Measurements from ENCODE around the gene GSDME.

The GSDME gene

DNA sequence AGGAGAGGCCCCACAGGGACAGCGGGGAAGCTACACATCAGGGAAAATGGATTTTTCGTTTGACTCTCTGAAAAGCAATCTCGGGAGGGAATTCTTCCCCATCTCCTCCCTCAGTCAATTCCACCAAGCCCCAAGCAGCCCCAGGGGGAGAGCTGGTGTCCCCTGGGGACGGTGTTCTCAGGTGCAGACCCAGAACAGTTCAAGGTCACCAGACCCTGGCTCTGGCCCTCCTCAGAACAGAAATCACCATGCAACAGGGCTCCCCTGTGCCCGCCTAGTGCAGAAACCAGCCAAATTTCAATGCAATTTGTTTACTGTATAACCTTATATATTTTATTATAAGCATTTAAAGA lies 34.1 kb downstream of the GSDME start:
- DNase-seq (ENCODE audit: low read depth in 2 of 2), result no peak

DNA sequence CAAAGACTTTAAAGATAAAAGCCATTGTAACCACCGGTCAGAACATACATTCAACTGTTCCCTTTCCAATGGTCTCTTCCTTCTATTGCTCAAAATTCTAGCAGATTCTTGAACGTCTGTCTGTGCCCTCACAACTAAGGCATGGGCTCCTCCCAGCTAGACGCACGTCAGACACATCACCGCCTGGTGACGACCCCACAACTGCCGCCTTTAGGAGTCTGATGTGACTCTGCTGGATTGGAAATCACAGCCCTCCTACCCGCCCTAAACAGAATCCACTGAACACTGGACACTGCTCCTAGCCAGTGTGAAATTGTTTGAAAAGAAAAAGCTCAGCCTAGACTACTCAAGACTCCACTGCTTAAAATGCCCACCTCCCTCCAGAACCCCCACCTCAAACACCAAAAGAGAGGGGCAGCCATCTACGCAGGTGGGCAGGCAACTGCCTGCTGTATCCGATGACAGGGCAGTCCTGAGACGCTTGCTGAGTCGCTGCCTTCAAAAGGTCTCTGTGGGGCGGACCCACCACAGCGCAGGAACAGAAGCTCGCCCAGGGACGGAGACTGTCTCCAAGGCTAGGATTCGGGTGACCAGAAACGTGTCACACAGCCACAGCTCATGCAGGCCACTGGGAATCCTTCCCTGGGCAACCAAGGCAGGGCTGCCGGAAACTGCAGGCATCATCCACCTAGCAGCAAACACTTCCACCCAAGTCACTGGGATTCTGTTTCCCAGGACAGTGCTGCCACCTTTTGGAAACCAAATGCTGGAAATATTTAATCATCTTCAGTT lies 34.7 kb downstream of the GSDME start:
- peak in 1 of 2 experiments; percentile 39 for DNase-seq (ENCODE audit: low read depth in 2 of 2)

DNA sequence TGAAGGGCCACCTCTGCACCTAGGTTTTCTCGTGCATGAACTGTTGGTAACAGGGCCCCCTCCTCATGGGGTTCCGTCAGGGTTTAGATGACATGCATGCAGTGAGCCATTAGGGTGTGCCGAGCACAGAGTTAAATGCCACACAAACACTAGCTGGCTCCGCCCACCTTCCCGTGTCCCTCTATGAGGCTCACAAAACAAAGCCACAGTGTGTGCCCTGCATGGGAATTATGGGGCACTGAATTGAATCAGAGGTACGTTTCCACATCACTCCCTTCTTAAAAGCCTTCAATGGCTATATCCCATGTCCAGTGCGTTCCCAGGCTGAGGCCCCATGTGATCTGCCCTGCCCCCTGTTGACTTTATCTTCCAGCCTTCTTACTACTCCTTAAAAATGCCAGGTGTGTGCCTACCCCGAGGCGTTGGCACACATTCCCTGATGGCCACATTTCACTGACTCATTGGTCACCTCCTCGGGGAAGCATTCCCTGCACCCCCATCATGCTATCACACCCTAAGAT lies 35.7 kb downstream of the GSDME start:
- DNase-seq (ENCODE audit: low read depth in 2 of 2), result no peak

DNA sequence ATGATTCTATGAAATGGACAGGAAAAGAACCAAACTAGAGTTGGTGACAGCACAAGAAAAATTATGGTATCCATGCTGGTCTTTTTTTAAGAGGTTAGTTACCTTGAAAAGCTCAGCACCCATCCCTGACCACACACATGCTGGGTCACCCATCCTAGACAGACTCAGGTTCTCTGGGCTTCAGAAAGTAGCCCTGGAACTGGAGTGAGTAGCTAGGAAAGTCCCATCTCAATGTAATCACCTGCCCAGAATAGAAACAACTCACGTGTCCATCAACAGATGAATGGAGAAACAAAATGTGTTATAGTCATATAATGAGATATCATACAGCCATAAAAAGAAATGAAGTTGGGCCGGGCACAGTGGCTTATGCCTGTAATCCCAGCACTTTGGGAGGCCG lies 37.0 kb downstream of the GSDME start:
- no peak for DNase-seq (ENCODE audit: low read depth in 2 of 2)

DNA sequence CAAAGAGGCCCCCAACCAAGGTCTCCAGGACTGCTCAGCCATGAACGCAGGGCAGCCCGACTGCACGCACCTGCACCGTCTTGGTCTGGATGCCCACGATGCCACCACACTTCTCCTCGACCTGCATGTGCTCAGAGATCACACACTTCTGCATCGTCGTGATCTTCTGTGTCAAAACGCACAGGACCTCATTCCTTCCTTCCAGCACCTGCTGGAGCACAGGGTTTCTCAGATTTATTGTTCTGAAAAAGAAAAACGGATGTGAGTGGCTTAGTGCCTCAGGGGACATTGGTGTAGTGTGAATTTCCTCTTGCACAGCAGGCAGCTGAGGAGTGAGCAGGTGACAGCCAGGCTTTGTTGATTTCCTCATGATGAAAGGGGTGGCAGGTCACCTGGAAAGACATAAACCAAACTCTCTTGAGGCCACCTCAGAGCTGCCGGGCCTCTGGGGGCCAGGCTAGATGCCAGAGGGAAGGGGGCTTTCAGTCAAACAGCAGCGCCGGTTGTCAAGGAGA lies 38.2 kb downstream of the GSDME start:
- no peak for DNase-seq (ENCODE audit: low read depth in 2 of 2)

DNA sequence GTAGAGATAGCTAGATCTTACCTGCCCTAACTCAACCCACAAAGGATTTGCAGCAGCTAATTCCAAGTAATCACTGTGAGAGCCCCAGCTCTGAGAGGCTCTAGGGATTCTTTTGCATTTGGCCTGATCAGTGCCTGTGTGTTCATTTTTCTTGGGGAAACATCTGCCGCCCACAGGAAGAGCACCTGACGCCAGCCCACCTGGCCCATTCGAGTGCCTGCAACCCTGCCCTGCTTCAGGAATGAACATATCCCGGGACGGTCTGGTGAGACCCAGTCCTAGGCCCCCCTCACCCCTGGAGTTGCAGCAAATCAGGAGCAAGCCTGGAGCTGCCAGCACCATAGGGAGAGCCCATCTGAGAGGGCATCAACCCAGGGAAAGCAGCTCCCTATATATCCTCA lies 38.8 kb downstream of the GSDME start:
- no peak for DNase-seq (ENCODE audit: low read depth in 2 of 2)

DNA sequence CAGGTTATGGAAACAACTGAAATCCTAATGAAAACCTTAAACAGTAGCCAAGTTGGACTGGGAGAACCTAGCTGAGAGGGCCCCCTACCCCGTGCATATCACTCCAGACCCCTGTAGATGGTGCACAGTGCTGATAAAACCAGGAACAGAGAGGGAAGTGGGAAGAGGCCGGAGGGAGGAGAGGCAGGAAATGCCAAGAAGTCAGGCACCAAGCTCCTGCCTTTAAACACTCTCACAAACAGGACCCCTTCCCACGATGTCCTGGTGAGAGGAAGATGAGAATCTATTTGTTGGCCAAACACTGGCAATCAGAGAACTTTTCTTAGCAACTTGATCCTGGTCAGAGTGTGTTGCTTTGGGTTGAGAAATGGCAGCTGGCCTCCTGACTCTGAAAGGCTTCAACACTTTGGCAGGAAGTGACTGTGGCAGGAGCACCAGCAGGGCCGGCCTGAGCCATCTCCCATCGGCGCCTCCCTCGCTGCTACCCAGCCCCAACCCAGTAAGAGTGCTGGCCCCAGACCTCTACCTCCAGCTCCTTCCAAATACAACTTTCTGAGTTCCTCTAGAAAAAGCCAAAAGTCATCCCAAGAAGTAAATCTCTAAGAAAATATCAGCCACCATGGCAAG lies 39.5 kb downstream of the GSDME start:
- DNase-seq (ENCODE audit: low read depth in 2 of 2), result no peak

DNA sequence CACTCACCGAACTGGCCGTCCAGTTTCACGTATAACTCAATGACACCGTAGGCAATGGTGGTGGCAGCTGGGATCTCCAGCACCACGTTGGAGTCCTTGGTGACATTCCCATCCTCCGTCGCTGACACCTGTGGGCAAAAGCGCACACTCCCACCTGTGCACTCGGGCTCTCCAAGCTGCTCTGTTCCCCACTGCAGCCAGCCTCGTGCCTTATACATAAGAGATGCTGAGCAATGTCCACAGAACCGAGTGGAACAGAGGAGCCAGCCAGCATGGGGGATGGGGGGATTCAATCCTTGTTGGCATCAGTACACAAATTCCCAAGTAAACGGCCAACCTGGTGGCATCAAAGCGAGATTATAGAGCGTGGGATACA lies 40.0 kb downstream of the GSDME start:
- DNase-seq (ENCODE audit: low read depth in 2 of 2), result no peak

DNA sequence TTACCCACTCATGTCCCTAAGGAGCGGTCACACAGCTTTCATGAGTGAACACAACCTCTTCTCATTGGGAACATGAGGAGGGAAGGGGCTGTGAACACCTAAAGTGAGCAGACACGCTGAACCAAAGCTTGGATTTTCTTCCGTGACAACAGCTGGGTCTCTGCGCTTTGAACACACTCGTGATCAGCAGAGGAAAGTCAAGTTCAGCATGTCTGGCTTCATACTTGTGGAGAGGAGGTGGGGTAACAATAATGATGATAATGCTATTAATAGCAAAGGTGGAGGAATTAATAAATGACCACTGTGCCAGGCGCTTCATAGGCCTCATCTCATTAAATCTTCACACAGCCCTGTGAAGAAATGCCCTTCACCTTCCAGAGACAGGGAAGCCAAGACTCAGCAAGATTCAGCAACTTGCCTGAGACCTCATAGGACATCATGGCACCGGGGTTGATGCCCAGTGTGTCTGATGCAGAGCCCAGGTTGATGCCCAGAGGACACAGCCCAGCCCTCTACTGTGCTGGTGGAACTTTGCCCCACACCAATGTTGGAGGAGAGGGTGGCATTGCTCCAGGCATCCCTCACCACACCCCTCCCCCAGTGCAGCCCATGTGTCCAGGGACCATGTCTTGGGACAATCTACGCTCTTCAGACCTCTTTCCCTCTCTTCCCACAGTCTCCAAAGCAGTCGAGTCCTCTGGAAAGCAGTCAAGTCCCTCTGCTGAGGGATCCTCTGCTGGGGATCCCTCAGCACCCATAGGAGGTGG lies 40.6 kb downstream of the GSDME start:
- no peak for DNase-seq (ENCODE audit: low read depth in 2 of 2)

DNA sequence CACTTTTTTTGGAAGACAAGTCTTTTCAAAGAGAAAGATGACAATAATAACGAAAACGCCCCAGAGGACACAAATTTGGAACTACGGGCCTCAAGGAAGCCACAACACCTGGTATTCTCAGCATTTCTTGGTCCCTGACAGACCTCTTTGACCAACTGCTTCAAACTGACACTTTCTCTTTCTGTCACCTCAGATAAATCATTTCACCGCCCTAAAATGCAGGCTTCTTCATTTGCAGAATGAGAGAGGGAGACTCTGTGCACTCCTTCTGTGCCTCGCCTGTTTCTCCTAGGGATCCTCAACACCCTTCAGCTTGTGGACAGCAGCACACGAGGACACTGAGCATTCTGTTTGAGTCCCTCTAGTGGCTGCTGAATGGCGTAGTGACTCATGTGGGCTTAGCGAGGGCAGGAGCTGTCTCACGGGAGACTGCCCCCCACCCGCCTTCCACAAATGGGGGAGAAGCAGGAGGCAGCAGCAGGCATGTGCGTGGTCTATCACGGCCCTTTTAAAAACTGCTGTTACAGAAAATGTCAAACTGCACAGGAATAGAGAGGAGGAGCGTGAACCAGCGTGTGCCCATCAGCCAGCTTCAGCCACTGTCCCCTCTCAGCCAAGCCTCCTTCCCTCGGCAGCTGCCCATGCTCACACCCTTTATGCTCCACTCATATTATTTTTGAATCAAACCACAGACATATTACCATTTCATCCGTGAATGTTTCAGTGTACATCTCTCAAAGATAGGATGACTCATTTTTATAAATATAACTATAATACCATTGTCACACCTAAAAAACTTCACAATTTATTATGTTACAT lies 41.4 kb downstream of the GSDME start:
- DNase-seq (ENCODE audit: low read depth in 2 of 2), result no peak

DNA sequence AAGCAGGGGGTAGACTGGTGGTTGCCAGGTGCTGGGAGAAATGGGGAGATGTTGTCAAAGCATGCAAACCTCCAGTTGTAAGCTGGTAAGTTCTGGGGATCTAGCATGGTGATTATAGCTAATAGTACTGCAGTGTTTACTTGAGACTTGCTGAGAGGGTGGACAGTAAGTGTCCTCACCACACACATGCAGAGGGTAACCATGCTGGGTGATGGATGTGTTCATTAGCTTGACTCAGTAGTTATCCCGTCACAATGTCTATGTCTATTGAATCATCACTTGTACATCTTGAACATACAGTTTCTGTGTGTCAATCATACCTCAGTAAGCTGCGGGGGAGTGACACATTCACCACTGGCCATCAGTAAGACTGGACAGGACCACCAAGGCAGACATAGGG lies 42.1 kb downstream of the GSDME start:
- no peak for DNase-seq (ENCODE audit: low read depth in 2 of 2)

DNA sequence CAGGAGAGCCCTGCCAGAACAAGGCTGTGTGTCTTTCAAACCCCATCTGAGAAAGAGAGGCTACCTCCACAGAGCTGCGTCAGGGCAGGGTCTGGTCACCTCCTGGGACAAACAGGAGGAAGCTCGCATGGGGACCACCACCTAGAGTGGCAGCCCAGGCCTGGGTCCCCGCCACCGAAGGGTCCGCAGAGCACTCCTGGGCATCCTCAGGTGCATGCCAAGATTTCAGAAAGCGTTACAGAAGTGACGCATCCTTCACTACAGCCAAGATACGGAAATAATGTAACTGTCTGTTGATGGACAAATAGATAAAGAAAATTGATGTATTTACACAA lies 42.6 kb downstream of the GSDME start:
- no peak for DNase-seq (ENCODE audit: low read depth in 2 of 2)

DNA sequence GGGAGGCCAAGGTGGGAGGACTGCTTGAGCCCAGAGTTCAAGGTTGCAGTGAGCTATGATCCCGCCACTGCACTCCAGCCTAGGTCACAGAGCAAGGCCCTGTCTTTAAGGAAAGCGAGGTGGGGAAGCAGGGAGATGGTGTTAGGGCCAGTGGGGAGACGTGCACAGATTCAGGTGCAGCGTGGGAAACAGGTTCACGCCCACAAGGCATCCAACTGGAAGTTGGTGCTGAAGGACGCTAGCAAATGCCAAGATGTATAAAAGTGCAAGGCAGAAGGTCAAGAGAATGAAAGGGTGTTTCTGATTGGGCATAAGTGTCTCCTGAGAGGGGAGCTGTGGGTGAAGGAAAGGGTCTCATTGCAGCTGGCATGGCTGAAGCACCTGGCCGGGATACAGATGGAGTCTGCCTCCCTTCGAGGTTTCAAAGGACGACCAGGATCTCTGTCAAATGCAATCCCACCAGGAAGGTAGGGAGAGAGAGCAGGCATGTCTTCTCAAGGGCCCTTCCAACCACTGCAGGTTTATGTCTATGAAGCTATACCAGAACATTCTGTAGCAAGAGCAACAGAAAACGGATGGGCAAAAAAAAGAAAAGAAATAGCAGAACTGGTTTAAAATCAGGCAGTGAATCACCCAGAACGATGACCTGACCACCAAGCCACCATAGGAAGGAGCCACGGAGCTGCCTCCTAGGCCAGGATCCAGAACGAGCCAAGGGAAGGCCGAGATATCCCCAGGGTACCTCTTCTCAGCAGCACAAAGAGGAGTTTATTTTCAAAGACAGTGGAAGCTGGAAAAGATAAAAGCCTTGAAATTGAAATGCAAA lies 43.2 kb downstream of the GSDME start:
- DNase-seq (ENCODE audit: low read depth in 2 of 2), result no peak

DNA sequence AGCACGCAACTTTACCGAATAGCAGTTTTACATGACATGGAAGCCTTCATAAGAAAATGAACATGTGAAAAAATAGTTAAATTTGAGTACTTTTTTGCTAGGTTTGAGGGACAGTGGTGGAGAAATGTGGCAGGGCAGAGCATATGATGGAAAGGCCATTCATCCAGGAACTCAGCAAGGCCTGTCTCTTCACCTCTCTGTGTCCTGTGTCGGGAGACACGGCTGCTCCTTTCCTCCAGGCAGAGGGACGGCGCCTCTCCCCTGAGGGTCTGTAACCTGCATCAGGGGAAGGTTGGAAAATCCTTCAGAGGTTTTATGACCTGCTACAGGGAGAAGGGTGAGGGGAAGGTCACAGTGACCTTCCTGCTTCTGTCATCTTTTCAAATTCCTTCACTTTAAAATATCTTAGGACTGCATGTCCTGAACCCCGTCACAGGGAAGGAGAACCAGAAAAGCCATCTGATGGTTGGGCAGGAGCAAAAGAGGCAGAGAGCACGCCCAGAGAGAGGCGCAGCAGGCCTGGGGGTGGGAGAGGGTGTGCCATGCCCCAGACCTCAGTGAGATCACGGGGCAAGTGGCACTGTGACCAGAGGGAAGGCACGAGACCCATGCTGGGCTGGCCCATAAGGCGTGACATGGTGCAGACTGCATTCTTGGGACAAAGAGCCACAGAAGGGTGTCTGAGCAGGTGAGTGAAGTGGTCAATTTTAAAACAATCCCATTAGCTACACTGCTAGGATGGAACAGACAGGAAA lies 44.0 kb downstream of the GSDME start:
- no peak for DNase-seq (ENCODE audit: low read depth in 2 of 2)

DNA sequence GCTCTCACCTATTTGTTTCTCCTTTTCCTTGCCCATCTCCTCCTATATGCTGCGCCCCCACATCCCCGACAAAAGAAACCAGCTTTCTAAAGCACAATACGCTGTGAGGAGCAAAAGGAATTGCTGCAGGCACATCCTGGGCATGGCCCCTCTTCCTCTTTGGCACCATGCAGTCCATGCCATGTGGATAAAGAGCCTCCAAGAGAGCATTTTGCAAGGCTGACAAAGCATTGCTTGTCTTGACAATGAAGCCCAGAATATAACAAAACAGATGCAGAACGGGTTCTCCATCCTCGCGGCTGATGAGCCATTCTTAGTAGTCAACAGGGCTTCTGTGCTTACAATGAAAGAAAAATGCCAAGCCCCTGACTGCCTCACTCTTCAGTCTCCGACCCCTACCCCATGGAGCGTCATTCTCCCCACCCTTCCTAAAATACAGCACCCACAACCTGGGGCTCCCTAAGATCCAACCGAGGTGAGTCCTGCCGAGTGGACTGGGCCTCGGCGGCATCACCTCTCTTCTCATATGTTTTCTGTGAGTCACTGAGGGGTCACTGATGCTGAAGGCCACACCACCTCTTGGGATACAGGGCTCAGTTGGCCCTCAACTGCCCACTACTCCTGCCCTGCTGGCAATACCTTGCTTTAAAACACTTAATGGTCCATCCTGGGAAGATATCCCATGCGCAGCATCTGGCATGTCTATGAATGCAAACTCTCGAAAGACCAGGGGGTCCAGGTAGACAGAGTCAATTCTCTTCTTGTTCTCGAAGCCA lies 47.5 kb downstream of the GSDME start:
- no peak for DNase-seq (ENCODE audit: low read depth in 2 of 2)

DNA sequence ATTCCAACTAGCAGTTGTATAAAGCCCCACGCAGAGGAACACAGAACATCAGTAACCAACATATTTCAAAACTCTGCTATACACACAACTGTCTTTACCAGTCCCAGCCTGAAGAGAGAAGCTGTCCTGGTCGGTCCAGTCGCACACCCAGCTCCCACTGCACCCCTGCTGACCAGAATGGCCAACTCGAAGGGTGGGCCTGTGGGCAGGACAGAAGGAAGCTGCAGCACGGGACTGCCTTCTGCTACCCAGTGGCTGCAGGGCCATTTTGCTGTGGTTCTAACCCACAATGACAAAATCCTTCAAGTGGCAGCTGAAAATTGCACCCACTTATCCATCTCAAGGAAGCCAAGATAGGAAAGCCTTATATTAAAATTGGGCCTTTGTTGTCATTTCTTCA lies 48.2 kb downstream of the GSDME start:
- DNase-seq (ENCODE audit: low read depth in 2 of 2), result no peak

DNA sequence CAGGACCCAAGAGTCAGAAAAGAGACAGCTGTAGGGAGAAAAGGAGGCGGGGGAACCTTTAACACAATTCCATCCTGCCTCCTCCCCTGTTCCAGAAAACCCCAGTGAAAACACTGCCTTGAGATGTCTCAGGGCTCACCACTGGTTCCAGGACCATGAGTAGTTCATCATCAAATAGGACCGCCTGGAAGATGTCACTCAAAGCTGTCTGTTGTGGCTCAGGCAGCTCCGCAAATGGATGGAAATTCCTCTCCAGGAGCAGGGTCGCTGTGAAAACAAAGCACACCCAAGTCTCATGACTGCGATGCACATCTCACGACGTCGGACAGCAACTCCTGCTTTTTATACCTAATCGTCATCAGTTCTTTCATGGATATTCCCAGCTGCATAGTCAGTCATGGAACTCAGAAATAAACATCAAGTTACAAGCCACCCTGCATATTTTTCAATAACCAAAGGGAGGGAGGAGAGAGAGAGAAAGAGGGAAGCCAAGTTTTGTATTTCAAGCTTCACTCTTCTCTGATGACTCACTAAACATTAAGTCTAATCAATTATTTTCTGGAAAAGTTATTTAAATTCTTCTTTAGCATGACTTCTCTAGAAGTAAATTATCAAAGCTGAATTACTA lies 49.2 kb downstream of the GSDME start:
- DNase-seq (ENCODE audit: low read depth in 2 of 2), result no peak

DNA sequence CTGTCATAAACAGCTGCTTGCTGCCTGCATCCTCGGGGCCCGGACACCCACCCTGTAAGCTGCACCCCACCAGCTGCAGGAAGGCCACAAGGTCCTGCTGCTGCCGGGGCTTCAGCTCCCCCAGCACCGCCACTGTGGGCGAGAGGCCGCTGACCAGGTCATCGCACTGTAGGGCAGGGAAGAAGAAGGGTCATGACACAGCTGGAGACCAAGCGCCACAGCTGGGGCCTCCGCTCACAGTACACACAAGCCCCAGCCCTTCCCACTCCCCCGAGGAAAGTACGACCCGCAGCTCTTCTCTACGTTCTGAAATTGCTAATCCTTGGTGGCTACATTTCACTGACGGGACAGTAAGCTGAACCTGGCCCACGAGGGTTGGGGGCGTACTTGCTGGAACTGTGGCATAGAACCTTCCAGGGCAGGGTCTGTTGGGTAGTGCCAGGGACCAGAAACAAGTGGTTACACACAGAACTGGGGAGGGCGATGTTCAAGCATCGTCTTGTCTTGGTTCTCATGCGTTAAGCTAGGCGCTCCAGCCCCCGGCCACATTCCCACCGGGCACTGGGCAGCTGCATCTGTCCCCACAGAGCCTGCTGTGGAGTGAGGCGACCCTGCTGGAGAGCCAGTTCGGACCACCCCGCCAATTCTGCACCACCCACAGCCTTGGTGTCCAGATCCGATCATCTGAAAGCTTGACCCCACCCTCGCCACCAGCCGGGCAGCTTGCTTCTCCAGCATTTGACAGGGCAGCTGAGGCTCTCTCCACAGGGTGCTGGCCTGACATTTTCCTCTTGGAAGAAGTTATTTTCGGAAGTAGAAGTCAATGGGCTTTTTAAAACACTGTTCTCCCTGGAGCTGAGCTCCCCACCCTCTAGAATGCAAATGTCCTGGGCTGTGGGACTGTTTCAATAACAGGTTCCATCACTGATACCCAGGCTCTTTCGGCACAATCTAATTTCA lies 50.8 kb downstream of the GSDME start:
- no peak for DNase-seq (ENCODE audit: low read depth in 2 of 2)
